ENCODE measurements around the gene C20orf204. TPM values are rescaled to one million over a fixed set of nuclear protein-coding genes. Genes with fewer than 3 reads are reported as not detected.
A peak's percentile ranks its signal among the peaks of the same experiment; 100 is the strongest.
"Not testable (repeated sequence)": the region's sequence is repeated elsewhere in the genome, so short reads cannot be mapped to it uniquely, and the experiment has no call there.

The C20orf204 gene
- total RNA-seq, 4 donors from 2014 or later: 0.37 to 6.5 (median 0.68) TPM

GRCh38 chr20:64083378-64083803 is 47.4 kb downstream of the C20orf204 start:
- TF ChIP-seq CTCF (IDR thresholded peaks at IDR 0.05): no peak
- peak; percentile 52 for ATAC-seq (ENCODE audit: low FRiP score)
- DNase-seq (ENCODE audit: low spot score): peak; percentile 48

- no peak for TF ChIP-seq CTCF (IDR thresholded peaks at IDR 0.05)
- no peak for DNase-seq (ENCODE audit: low spot score)
- no peak for ATAC-seq (ENCODE audit: low FRiP score)
Measured at GRCh38 chr20:64083804-64084684, 48.1 kb downstream of the C20orf204 start, which contains the start of gene LKAAEAR1. LKAAEAR1 (minus strand) TSS chr20:64084398; CDS start chr20:64084219, 179 bp downstream.

- ATAC-seq (ENCODE audit: low FRiP score) (no peak), DNase-seq (ENCODE audit: low spot score) (no peak)
- TF ChIP-seq CTCF (IDR thresholded peaks at IDR 0.05): no peak
Measured at GRCh38 chr20:64084685-64085152, 48.7 kb downstream of the C20orf204 start.

GRCh38 chr20:64086801-64087200 is 50.8 kb downstream of the C20orf204 start:
- no peak for DNase-seq (ENCODE audit: low spot score)
- no peak for TF ChIP-seq CTCF (IDR thresholded peaks at IDR 0.05)
- ATAC-seq (ENCODE audit: low FRiP score): no peak

- ATAC-seq (ENCODE audit: low FRiP score): not testable (repeated sequence)
Measured at GRCh38 chr20:64087226-64087825, 51.3 kb downstream of the C20orf204 start.

GRCh38 chr20:64088586-64088985 is 52.6 kb downstream of the C20orf204 start:
- DNase-seq (ENCODE audit: low spot score); ATAC-seq (ENCODE audit: low FRiP score): not testable (repeated sequence)

More at GRCh38 chr20:64087226-64087825, 51.3 kb downstream of the C20orf204 start:
- not testable (repeated sequence) for DNase-seq (ENCODE audit: low spot score)

Small RNA genes lying within 50 kb of the gene (small RNA-seq; reads per million reads assigned to genes)
- gene AL355803.1: not detected
- gene MIR6813: not detected

Other genes with a start within 250 kb of the C20orf204 start
- gene ZBTB46, start 204.9 kb upstream of the C20orf204 start, total RNA-seq: 10 to 100 TPM; 11.1 to 65.3 (median 17.8) TPM
- gene ABHD16B, start 174.7 kb upstream of the C20orf204 start, total RNA-seq: not detected
- gene TPD52L2, start 170.9 kb upstream of the C20orf204 start, total RNA-seq: 100 to 1,000 TPM; 102 to 131 (median 113) TPM
- gene DNAJC5, start 141.1 kb upstream of the C20orf204 start, total RNA-seq: 10 to 100 TPM; 29.9 to 56.3 (median 45.4) TPM
- 10 to 100 TPM; 25.7 to 48.9 (median 30.3) TPM for gene UCKL1, start 79.8 kb upstream of the C20orf204 start, total RNA-seq
- 1 to 10 TPM; 6.4 to 9.8 (median 7.2) TPM for gene ZNF512B, start 66.3 kb upstream of the C20orf204 start, total RNA-seq
- gene SAMD10, start 56.5 kb upstream of the C20orf204 start, total RNA-seq: 1 to 10 TPM in 1 of 4 donors, under 1 TPM in 2, not detected in 1; 0.48 to 1.2 (median 0.84) TPM
- 10 to 100 TPM; 34.7 to 43.8 (median 40.2) TPM for gene PRPF6, start 55.0 kb upstream of the C20orf204 start, total RNA-seq
- 10 to 100 TPM in 1 of 4 donors, 1 to 10 TPM in 3; 2.9 to 16.7 (median 7.7) TPM for gene SOX18, start 13.5 kb downstream of the C20orf204 start, total RNA-seq
- gene TCEA2, start 27.0 kb downstream of the C20orf204 start, total RNA-seq: 10 to 100 TPM; 20.5 to 34.8 (median 23.4) TPM
- gene RGS19, start 43.3 kb downstream of the C20orf204 start, total RNA-seq: 10 to 100 TPM; 14.0 to 45.1 (median 29.3) TPM
- gene OPRL1, start 43.9 kb downstream of the C20orf204 start, total RNA-seq: 1 to 10 TPM in 3 of 4 donors, under 1 TPM in 1; 0.96 to 4.4 (median 1.4) TPM
- under 1 TPM in 1 of 4 donors, not detected in 3; 0.65 TPM for gene LKAAEAR1, start 48.2 kb downstream of the C20orf204 start, total RNA-seq
- not detected for gene NPBWR2, start 71.4 kb downstream of the C20orf204 start, total RNA-seq
- gene MYT1, start 128.3 kb downstream of the C20orf204 start, total RNA-seq: not detected
- gene PCMTD2, start 219.6 kb downstream of the C20orf204 start, total RNA-seq: 10 to 100 TPM; 31.7 to 97.9 (median 70.7) TPM